Activated CD8-positive, alpha-beta memory T cell treated with anti-CD3 and anti-CD28 coated beads for 48 hours (primary cell): Measurements from ENCODE around the gene CHML.
A peak's percentile ranks its signal among the peaks of the same experiment; 100 is the strongest.

Experiments used
- DNase-seq, 3 experiments: peaks; one replicate each; pipeline ENCODE4 v3.0.0-alpha.2; 2020; ENCODE audit warnings: low read depth in 2 of 3, low spot score in 2 of 3

CHML gene

GRCh38 chr1:241647658-241648057 is 7.5 kb upstream of the CHML start:
- no peak for DNase-seq

DNA sequence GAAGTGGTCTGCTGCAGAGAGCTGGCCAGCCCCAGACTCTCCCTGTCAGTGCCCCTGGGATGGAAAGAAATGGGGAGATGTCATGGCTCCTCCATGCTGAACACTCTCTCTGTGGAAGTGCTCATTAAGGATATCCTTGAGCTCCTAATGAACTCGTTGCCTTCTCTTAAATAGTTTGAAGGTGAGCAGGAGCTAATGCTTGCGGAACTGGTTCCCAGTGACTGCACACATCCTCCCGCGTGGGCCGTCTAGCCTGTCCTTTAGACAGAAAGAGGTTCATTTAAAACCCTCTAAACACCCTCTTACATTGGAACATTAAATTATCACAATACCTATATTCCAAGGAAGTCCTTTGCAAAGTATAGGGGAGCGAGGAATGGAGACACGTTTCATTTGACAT is 6.0 kb upstream of the CHML start:
- no peak for DNase-seq

- no peak for DNase-seq
Measured at GRCh38 chr1:241645199-241645598, 5.0 kb upstream of the CHML start.

GRCh38 chr1:241644259-241644658 is 4.1 kb upstream of the CHML start:
- DNase-seq: no peak

GRCh38 chr1:241642593-241642944 is 2.4 kb upstream of the CHML start:
- no peak for DNase-seq

DNA sequence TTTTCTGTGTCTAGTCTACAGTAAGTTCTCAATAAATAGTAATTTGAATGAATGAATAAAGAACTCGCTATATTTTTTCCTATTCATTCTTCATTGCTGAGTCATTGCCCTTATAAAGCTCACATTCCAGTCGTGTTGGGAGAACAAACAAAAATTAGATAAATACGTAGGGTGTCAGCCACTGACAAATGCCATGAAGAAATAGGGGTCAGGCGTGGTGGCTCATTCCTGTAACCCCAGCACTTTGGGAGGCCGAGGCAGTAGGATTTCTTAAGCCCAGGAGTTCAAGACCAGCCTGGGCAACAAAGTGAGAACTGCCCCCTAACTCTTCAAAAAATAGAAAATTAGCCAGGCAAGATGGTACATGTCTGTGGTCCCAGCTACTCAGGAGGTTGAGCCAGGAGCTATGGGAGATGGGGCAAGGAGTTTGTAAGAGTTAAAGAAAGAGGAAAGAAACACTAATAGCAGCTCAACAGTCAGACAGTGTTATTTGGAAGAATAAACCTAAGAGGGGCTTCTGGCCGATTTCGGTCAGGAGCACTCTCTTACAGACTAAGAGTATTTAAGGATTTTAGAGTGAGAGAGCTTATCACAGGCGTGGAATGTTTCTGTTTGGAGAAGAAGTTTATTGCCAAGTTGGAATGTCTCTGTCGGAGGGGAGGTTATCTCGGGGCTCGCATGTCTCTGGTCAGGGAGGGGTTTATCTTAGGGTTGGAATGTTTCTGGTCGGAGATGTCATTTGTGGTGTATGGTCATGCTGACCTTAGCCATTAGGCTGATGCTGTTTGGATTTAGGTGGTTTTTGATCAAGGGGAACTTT is 1.8 kb upstream of the CHML start:
- no peak for DNase-seq

DNA sequence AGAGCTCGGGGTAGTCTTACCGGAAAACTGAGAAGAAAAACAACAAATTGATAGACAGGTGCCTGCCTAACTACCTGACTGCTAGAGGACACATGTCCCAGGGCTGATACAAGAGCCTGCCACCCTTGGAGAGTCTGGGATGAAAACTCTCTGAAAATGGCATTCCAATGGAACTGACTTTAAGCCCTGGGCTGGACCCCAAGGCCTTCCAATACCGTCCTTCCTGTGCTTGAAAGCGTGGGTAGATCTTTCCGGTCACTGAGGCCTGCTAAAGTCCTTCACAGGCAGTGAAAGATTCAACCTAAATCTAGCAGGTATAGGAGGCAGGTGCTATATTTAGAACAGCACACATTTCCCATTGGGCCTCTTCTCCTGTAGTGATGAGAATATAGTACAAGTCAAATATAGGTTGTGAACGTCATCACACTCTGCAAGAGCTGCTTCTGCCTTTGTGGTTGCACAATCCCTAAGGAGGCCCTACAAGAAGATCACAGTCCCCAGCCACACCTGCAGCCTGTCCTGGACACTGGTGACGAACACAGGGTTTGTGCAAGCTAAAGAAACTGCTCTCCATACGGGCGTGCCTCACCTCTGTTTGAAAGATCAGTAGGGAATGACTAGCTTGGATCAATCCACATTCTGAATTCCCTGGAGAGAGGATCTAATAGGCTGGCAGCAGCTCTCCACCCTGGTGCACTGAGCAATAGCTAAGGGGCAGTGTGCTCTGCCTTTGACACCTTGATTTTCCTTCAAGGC is 876 bp upstream of the CHML start:
- no peak for DNase-seq

DNA sequence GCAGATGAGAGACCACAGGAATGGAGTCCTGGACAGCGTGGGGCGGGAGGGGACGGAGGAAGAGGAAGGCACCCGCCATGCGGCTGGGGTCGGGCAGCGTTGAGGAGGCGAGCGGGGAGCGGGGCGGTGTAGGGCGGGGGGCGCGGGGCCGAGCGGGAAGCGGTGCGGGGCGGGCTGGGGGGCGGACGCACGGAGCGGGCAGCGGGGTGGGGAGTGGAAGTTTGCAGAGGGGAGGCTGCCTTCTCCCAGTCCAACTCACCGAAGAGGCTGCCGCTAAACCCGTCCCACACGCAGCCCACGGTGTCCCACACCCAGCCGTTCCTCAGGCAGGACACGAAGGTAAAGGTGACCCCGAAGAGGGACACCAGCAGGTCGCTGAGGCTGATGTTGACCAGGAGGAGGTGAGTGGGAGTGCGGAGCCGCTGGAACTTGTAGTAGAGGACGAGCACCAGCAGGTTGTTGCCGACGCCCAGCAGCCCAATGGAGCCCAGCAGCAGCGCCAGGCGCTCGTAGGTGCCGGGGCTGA is 483 bp downstream of the CHML start:
- DNase-seq: peak; percentile 8 to 36 (median 27)

DNA sequence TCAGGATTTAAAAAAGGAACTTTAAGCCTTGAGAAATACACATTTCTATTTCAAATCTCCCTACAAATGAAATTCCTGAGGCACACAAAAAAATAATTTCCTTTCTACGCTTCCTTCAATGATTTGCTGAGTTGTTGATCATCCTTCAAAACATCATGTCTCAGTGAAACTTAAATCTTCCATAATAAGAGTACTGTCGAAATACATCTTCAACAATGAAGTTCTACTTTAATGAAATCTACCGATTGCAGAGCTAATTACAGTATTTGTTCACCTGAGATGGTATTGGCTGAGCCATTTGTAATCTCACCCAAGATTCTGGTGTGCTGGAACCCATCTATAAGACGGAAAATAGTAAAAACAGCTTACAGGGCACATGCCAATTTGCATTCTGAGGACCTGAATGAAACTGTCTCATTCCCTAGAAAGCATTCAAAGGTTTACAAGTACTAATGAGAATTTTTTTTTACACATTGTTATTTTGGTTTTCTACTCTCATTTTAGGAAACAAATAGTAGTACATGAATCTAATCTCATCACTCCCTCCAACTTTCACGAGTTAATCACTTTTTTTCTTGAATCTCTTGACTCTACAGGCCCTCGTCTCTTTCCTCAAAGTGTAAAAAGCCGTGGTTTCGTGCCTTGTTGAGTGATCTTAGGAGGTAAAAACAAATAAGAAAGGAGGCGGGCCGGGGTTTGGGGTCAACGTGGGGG is 1.1 kb downstream of the CHML start:
- no peak for DNase-seq

DNA sequence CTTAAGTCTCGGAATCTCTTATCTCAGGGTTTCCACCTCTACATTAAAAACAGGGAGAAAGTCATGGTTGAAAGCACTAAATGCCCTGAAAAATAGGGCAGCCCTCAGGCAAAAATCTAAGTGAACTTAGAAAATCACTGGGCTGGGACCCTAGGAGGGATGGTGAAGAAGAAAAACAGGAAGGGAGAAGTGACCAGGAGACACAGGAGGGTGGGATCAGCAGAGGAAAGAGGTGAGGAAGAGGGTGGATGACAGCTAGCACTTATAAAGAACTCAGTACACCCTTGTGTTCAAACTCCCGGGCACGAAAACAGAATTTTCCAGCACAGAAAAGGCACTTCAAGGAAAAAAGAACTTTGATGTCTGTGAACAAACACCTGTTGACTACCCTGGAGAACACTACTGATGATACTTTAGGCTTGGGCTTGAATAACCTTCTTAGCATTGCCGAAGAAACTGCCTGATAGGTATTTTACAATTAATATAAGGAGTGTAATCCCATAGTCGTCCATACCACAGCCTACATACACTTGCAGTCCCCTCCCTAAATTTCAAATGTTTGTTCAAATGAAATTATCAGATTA is 2.0 kb downstream of the CHML start:
- no peak for DNase-seq

- DNase-seq: no peak
Measured at GRCh38 chr1:241637604-241638003, 2.6 kb downstream of the CHML start.

- DNase-seq: no peak
Measured at GRCh38 chr1:241637046-241637590, 3.1 kb downstream of the CHML start.

- no peak for DNase-seq
Measured at GRCh38 chr1:241636291-241636690, 3.9 kb downstream of the CHML start.

DNA sequence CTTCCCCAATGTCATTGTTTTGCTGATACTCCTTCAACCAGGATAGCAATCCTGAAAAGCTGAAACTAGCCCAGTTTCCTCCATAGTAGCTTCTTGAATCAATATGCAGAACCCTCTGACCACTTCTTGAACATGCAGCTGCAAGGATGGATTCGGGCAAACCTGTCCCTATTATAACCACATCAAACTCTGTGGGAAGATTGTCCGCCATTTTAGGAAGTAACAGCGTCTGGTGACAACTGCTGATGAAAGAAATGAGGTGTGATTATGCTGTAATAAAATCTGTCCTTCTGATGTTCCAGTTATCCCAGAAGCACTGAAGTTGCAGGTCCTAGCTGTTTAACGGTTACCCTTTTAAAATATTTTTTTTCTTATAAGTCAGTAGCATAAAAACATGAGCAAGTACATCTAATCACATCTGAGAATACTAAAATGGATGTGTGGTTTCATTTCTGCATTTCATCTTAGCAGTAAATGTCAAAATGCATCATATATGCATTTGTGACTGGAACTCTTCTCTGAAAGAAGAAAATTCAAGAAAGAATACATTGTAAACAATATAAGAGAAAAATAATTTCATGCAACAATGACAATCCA is 4.5 kb downstream of the CHML start:
- DNase-seq: no peak

DNA sequence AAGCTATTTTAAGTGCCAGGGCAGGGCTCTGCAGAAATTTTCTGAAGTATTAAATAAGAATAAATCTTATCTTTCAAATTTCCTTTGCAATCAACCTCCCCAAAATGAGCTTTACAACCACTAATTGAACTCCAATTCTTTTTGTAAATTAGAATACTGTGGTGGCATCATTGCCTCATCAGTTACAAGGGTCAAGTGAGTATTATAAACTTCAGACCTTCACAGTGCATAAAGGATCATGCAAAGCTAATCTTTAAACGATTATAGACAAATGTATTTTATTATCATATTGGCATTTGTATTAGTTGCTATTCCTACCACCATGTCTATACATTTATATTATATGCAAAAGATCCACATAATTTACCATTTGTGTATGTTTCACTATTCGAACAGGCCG is 7.2 kb downstream of the CHML start:
- DNase-seq: no peak

- no peak for DNase-seq
Measured at GRCh38 chr1:241631674-241632073, 8.5 kb downstream of the CHML start.

DNA sequence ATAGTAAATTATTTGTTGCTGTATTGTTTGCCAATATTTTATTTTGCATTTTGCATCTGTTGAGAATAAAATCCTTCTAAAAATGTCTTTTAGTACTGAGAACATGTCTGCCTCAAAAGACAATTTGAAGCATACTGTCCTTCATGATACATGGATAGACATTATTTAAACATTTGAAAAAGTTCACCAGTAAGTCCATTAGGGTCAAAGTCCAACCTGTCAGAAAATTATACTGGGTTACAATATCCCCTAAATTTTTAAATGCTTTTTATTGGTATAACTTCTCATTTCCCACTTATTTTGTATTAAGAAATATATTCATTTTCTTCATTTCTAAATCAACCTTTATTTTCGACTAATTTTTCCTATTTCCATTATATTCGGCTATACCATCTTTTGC is 9.3 kb downstream of the CHML start:
- no peak for DNase-seq

- no peak for DNase-seq
Measured at GRCh38 chr1:241630476-241630875, 9.7 kb downstream of the CHML start.

DNA sequence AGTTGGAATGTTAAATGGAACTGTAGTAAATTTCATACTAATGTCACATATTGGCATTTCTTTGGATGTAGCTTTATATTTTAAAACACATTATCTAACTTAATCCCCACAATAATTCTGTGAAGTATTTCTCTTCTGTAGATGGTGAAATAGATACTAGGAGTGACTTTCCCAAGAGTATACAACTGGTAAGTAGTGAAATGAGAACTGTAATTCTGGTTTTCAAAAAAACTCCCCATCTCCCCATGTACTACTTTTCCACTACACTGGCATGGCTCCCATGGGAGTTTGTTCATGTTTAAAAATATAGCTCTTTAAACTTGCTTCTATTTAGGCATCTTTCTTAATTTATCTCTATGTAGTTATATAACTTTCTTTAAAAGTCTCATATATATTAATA is 10.2 kb downstream of the CHML start:
- no peak for DNase-seq

DNA sequence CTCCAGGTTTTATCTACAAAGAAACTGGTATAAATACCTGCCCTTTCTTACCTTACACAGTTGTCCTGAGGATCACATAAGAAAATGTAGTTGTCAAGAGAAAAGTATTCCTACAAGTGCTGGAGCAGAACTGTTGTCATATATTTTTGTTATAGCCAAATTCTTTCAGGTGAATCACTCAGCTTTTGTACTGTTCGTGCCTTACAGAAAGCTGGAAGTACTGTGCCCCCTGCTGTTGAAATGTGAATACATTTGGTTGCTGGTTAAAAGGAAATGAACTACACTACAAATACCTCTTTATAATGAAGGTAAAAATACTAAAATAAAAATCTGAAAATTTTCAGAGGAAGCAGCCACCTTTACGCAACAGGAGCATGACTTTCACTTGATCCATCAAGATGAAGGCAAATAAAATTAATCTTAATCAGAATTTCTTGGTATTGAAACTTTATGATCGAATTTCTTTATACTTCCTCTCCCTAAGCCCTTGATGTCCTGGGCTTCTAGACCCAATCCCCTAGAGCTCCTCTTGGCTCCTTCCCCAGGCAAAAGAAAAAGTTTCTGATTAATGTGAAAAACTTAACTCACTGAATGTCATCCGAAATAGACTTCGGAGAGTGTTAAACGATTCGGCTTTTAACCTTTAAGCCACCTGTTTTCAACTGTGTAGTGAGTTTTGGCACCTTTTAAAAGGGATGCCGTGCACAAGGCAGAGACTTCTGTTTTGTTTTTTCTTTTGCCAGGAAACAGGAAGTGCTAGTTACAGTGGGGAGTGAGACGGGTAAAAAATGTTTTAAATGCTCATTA is 12.5 kb downstream of the CHML start:
- DNase-seq: no peak
